CD4-positive, alpha-beta T cell (primary cell): ENCODE data around the gene VSIG1. TPM values are rescaled to one million over a fixed set of nuclear protein-coding genes. Genes with fewer than 3 reads are reported as not detected.

Experiments used
- ATAC-seq: fragments of 200-7000 bp; cut with Tn5 transposase; one replicate; pipeline ENCODE4 v1.10.0; 2022; ENCODE audit warnings: mild to moderate bottlenecking; ENCODE audit not compliant: poor library complexity
- CTCF ChIA-PET: fragments of 350-600 bp; sonication (Branson Sonifier 250); formaldehyde crosslinking; loops from one replicate; lab custom pipeline; 2021; ENCODE audit warnings: antibody characterized with exemption, inconsistent platforms; lab: Charles Lee
- POLR2A ChIA-PET: fragments of 350-600 bp; sonication (Branson Sonifier 250); formaldehyde crosslinking; loops from one replicate; lab custom pipeline; 2021; ENCODE audit warnings: antibody characterized with exemption, inconsistent platforms; lab: Charles Lee
- DNase-seq, 14 experiments: peaks; one replicate each; pipeline ENCODE4 v3.0.0-alpha.2; 2013 to 2020; ENCODE audit warnings: mixed read lengths in 2 of 14
- H3K27ac ChIP-seq, 2 donors: one replicate each; pipeline versions ENCODE4 v1.5.1 to v1.7.0; 2013; ENCODE audit warnings: low read length in 2 of 2, low read depth in 1 of 2, mild to moderate bottlenecking in 1 of 2
- H3K27me3 ChIP-seq, 2 experiments: 1 replicate in 1 of 2; 2 replicates in 1 of 2; pipeline versions ENCODE4 v1.6.1 to v1.7.0; 2013; ENCODE audit warnings: low read length in 2 of 2, control low read depth in 1 of 2, mild to moderate bottlenecking in 1 of 2, moderate library complexity in 1 of 2; ENCODE audit not compliant: insufficient read depth in 2 of 2, control insufficient read depth in 1 of 2
- H3K36me3 ChIP-seq: one replicate; pipeline ENCODE4 v1.6.1; 2013; ENCODE audit warnings: low read length, control low read depth; ENCODE audit not compliant: insufficient read depth
- H3K4me1 ChIP-seq: one replicate; pipeline ENCODE4 v1.6.1; 2013; ENCODE audit warnings: low read length, control low read depth; ENCODE audit not compliant: insufficient read depth
- H3K4me3 ChIP-seq: one replicate; pipeline ENCODE4 v1.5.1; 2013; ENCODE audit warnings: mild to moderate bottlenecking, low read length, moderate library complexity
- H3K9me3 ChIP-seq, 2 experiments: 1 replicate in 1 of 2; 2 replicates in 1 of 2; pipeline versions ENCODE4 v1.6.1 to v1.7.0; 2013; ENCODE audit warnings: low read length in 2 of 2, mild to moderate bottlenecking in 2 of 2, control low read depth in 1 of 2, moderate library complexity in 1 of 2; ENCODE audit not compliant: control insufficient read depth in 1 of 2, insufficient read depth in 1 of 2
- H3K27ac Mint-ChIP-seq: one replicate; pipeline ENCODE4 v1.8.0; 2020; ENCODE audit warnings: mixed read lengths
- H3K27me3 Mint-ChIP-seq: one replicate; pipeline ENCODE4 v1.8.0; 2021; ENCODE audit warnings: mixed read lengths
- H3K36me3 Mint-ChIP-seq: one replicate; pipeline ENCODE4 v1.8.0; 2021; ENCODE audit warnings: low read depth, mixed read lengths
- H3K4me1 Mint-ChIP-seq: one replicate; pipeline ENCODE4 v1.8.0; 2021; ENCODE audit warnings: low read depth, mixed read lengths
- H3K4me3 Mint-ChIP-seq: one replicate; pipeline ENCODE4 v1.8.0; 2020; ENCODE audit warnings: mild to moderate bottlenecking, mixed read lengths
- H3K9me3 Mint-ChIP-seq: one replicate; pipeline ENCODE4 v1.8.0; 2020; ENCODE audit warnings: mixed read lengths
- CTCF ChIP-seq: fragments of 200-600 bp; IDR thresholded peaks from one replicate; pipeline ENCODE4 v1.8.0; 2022; ENCODE audit warnings: antibody characterized with exemption, mild to moderate bottlenecking
- intact Hi-C, 2 experiments: fragments of 100-400 bp; cut with DNase I in 1 of 2; cut with micrococcal nuclease in 1 of 2; formaldehyde crosslinking; loops; one replicate each; pipeline versions ENCODE4 v1.15.1 to v1.9.0; 2023 to 2025; cut with DNase I, micrococcal nuclease
- total RNA-seq, 174 experiments: library from RNA in 2 of 174; stranded (reverse) in 2 of 174; gene quantifications; one replicate each; pipeline ENCODE4 v1.2.3 and lab custom pipeline; 2021 to 2026

Gene VSIG1
- total RNA-seq, 2 experiments from 2014 or later, result 12.5 to 14.9 TPM

- Mint-ChIP-seq H3K9me3 (no peaks in the 10 kb centered on the region), H3K27me3 (no peaks in the 10 kb centered on the region), H3K27ac (no peak overlapping the region), H3K36me3 (peaks cover 8% of the 10 kb centered on the region), H3K4me1 (peaks cover 56% of the 10 kb centered on the region), H3K4me3 (no peak overlapping the region)
- DNase-seq (no peak), ATAC-seq (no peak)
- Histone ChIP-seq H3K9me3 (no peaks in the 10 kb centered on the region), H3K27ac (no peak overlapping the region), H3K27me3 (no peaks in the 10 kb centered on the region), H3K4me3 (no peak overlapping the region), H3K36me3 (no peaks in the 10 kb centered on the region), H3K4me1 (peaks cover 12% of the 10 kb centered on the region)
- intact Hi-C loops, result no loop called here
- TF ChIP-seq CTCF, result no peak
- ChIA-PET POLR2A (no interaction called here), CTCF (interaction anchor here (1.0 kb wide), 1 partner anchor 14 kb away, joined by 3 read pairs; no protein-coding TSS in a partner anchor)
Observed at GRCh38 chrX:108036298-108036973, 8.4 kb upstream of the VSIG1 start.

- ChIA-PET CTCF (no interaction called here), POLR2A (interaction anchor here (1.2 kb wide), 1 partner anchor 29 kb away, joined by 3 read pairs; no protein-coding TSS in a partner anchor)
- intact Hi-C loops, result no loop called here
- Histone ChIP-seq H3K36me3 (no peaks in the 10 kb centered on the region), H3K27ac (no peak overlapping the region), H3K4me1 (no peaks in the 10 kb centered on the region), H3K9me3 (no peaks in the 10 kb centered on the region), H3K27me3 (no peaks in the 10 kb centered on the region), H3K4me3 (no peak overlapping the region)
- ATAC-seq, result no peak
- no peak overlapping the region for H3K27ac Mint-ChIP-seq
- H3K27me3 Mint-ChIP-seq, result no peaks in the 10 kb centered on the region
- no peaks in the 10 kb centered on the region for H3K36me3 Mint-ChIP-seq
- no peak for DNase-seq
- no peaks in the 10 kb centered on the region for H3K9me3 Mint-ChIP-seq
- H3K4me3 Mint-ChIP-seq, result no peak overlapping the region
- TF ChIP-seq CTCF, result no peak
- peaks cover 17% of the 10 kb centered on the region for H3K4me1 Mint-ChIP-seq
Observed at GRCh38 chrX:108049649-108050048, 4.8 kb downstream of the VSIG1 start.

- Histone ChIP-seq H3K27me3 (no peaks in the 10 kb centered on the region), H3K4me3 (no peak overlapping the region), H3K36me3 (peaks cover 3% of the 10 kb centered on the region), H3K4me1 (no peaks in the 10 kb centered on the region), H3K9me3 (no peaks in the 10 kb centered on the region), H3K27ac (no peak overlapping the region)
- intact Hi-C loops, result no loop called here
- Mint-ChIP-seq H3K27me3 (no peaks in the 10 kb centered on the region), H3K9me3 (no peaks in the 10 kb centered on the region), H3K36me3 (peaks cover 10% of the 10 kb centered on the region), H3K4me1 (peaks cover 19% of the 10 kb centered on the region), H3K27ac (peak overlapping the region; percentile 33), H3K4me3 (no peak overlapping the region)
- no peak for TF ChIP-seq CTCF
- POLR2A ChIA-PET, result no interaction called here
- ATAC-seq (peak; percentile 26), DNase-seq (no peak)
- CTCF ChIA-PET, result no interaction called here
Observed at GRCh38 chrX:108053218-108053617, 8.4 kb downstream of the VSIG1 start.
